ENCODE measurements around the gene STIP1.

The STIP1 gene

GRCh38 chr11:64241241-64241490, 55.2 kb downstream of the STIP1 start:
- no peak for TF ChIP-seq CTCF (IDR thresholded peaks at IDR 0.05; ENCODE audit: insufficient read depth, low read length, poor library complexity, severe bottlenecking)
- peak; percentile 99 for DNase-seq (ENCODE audit: extremely low read depth, insufficient read length)
- Histone ChIP-seq H3K36me3 (ENCODE audit: control insufficient read depth, insufficient read depth, low read length) (peaks cover 14% of the 10 kb centered on the region), H3K27me3 (replicated peaks; ENCODE audit: control insufficient read depth, insufficient read depth, low read length) (no peaks in the 10 kb centered on the region), H3K4me3 (replicated peaks; ENCODE audit: low read depth, low read length) (peak overlapping the region; percentile 89)

- no peaks in the 10 kb centered on the region for H3K27me3 ChIP-seq (replicated peaks; ENCODE audit: control insufficient read depth, insufficient read depth, low read length)
- H3K4me3 ChIP-seq (replicated peaks; ENCODE audit: low read depth, low read length) = peak overlapping the region; percentile 89
- DNase-seq (ENCODE audit: extremely low read depth, insufficient read length) = no peak
- H3K36me3 ChIP-seq (ENCODE audit: control insufficient read depth, insufficient read depth, low read length) = peaks cover 14% of the 10 kb centered on the region
- TF ChIP-seq CTCF (IDR thresholded peaks at IDR 0.05; ENCODE audit: insufficient read depth, low read length, poor library complexity, severe bottlenecking) = no peak
Observed at GRCh38 chr11:64241491-64242374, 55.8 kb downstream of the STIP1 start.

GRCh38 chr11:64243236-64243854, 57.4 kb downstream of the STIP1 start:
- H3K36me3 ChIP-seq (ENCODE audit: control insufficient read depth, insufficient read depth, low read length) = peaks cover 14% of the 10 kb centered on the region
- DNase-seq (ENCODE audit: extremely low read depth, insufficient read length) = no peak
- H3K27me3 ChIP-seq (replicated peaks; ENCODE audit: control insufficient read depth, insufficient read depth, low read length) = no peaks in the 10 kb centered on the region
- H3K4me3 ChIP-seq (replicated peaks; ENCODE audit: low read depth, low read length) = no peak overlapping the region
- TF ChIP-seq CTCF (IDR thresholded peaks at IDR 0.05; ENCODE audit: insufficient read depth, low read length, poor library complexity, severe bottlenecking) = no peak

GRCh38 chr11:64244107-64244506, 58.1 kb downstream of the STIP1 start:
- Histone ChIP-seq H3K36me3 (ENCODE audit: control insufficient read depth, insufficient read depth, low read length) (peaks cover 13% of the 10 kb centered on the region), H3K27me3 (replicated peaks; ENCODE audit: control insufficient read depth, insufficient read depth, low read length) (no peaks in the 10 kb centered on the region), H3K4me3 (replicated peaks; ENCODE audit: low read depth, low read length) (no peak overlapping the region)
- DNase-seq (ENCODE audit: extremely low read depth, insufficient read length) = no peak
- no peak for TF ChIP-seq CTCF (IDR thresholded peaks at IDR 0.05; ENCODE audit: insufficient read depth, low read length, poor library complexity, severe bottlenecking)

GRCh38 chr11:64244966-64245365, 59.0 kb downstream of the STIP1 start:
- TF ChIP-seq CTCF (IDR thresholded peaks at IDR 0.05; ENCODE audit: insufficient read depth, low read length, poor library complexity, severe bottlenecking) = no peak
- Histone ChIP-seq H3K36me3 (ENCODE audit: control insufficient read depth, insufficient read depth, low read length) (peaks cover 13% of the 10 kb centered on the region), H3K27me3 (replicated peaks; ENCODE audit: control insufficient read depth, insufficient read depth, low read length) (no peaks in the 10 kb centered on the region), H3K4me3 (replicated peaks; ENCODE audit: low read depth, low read length) (peak overlapping the region; percentile 93)
- DNase-seq (ENCODE audit: extremely low read depth, insufficient read length) = no peak

Measured in GM06990 (cell line).